ENCODE results near the gene CLSTN2. TPM values are rescaled to one million over a fixed set of nuclear protein-coding genes. Genes with fewer than 3 reads are reported as not detected.

Gene CLSTN2
- total RNA-seq, 1 experiment from 2014 or later: 0.68 TPM

DNA sequence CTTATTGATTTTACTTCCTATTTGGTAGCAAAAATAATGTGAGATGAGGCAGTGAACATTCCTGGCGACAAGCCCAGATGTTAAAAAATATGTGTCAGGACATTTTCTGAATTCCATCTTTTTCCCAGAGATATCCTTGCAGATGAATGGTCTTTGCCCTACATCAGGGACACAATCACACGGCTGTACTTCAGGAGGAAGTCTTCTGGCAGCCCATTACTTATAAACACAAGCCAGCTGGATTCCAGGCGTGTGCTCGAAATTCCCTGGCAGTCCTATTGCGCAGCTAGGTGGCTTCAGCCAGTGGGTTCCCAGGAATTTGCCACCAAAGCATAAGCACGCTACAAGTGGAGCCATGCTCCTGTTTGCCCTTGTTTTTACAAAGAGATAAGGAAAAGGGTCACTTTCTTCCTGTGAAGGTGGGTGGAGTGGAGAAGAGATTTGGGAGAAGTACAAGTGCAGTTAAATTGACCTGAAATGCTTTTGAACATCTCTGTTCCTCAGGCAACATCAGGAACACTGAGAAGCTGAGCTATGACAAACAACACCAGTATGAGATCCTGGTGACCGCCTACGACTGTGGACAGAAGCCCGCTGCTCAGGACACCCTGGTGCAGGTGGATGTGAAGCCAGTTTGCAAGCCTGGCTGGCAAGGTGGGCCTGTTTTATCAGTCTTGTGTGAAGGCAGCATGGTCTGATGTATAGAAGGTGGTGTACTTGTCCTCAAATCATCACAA is 485.8 kb downstream of the CLSTN2 start:
- H3K79me2 ChIP-seq (ENCODE audit: insufficient read depth, low read length): no peaks in the 10 kb centered on the region
- no peaks in the 10 kb centered on the region; the same call in 1 of the 2 replicates for H3K4me1 ChIP-seq (ENCODE audit: insufficient read depth, low read length)
- H3K4ac ChIP-seq (ENCODE audit: low read depth, low read length): no peak overlapping the region
- no peaks in the 10 kb centered on the region for H3K23me2 ChIP-seq (ENCODE audit: insufficient read length, low read depth, low read length, poor library complexity, severe bottlenecking)
- no peaks in the 10 kb centered on the region for H3K9me3 ChIP-seq (ENCODE audit: control insufficient read depth, low read depth, low read length)
- H2AFZ ChIP-seq (ENCODE audit: low read length): no peak overlapping the region
- no peak overlapping the region for H2BK120ac ChIP-seq (ENCODE audit: low read depth, low read length, poor library complexity, severe bottlenecking)
- H3K18ac ChIP-seq (ENCODE audit: insufficient read length, low read depth, low read length): no peak overlapping the region
- H4K20me1 ChIP-seq (ENCODE audit: control insufficient read depth, insufficient read depth, insufficient read length): no peaks in the 10 kb centered on the region
- Mint-ChIP-seq H3K27ac (no peak overlapping the region; a peak in 1 of 7 replicates), H3K9me3 (no peaks in the 10 kb centered on the region), H3K4me1 (peaks cover 22 to 29% of the 10 kb centered on the region in 2 experiments), H3K27me3 (ENCODE audit: low read depth) (peaks cover 6% of the 10 kb centered on the region; the same call in 1 of the 2 replicates), H3K36me3 (ENCODE audit: insufficient read depth in 1 of 3, low read depth in 3 of 3) (no peaks in the 10 kb centered on the region), H3K4me3 (no peak overlapping the region)
- H2BK15ac ChIP-seq (ENCODE audit: low read depth, low read length): no peak overlapping the region
- no peak overlapping the region for H2AK5ac ChIP-seq (ENCODE audit: insufficient read length, low read length)
- no peak for DNase-seq
- no peak overlapping the region for H3K56ac ChIP-seq (ENCODE audit: insufficient read length, low read depth, low read length)
- no peak overlapping the region for H2BK20ac ChIP-seq (ENCODE audit: low read depth, low read length, poor library complexity, severe bottlenecking)
- no peak overlapping the region for H3K9ac ChIP-seq (ENCODE audit: extremely low read depth, insufficient read length, low read length)
- TF ChIP-seq, protein P1, sequence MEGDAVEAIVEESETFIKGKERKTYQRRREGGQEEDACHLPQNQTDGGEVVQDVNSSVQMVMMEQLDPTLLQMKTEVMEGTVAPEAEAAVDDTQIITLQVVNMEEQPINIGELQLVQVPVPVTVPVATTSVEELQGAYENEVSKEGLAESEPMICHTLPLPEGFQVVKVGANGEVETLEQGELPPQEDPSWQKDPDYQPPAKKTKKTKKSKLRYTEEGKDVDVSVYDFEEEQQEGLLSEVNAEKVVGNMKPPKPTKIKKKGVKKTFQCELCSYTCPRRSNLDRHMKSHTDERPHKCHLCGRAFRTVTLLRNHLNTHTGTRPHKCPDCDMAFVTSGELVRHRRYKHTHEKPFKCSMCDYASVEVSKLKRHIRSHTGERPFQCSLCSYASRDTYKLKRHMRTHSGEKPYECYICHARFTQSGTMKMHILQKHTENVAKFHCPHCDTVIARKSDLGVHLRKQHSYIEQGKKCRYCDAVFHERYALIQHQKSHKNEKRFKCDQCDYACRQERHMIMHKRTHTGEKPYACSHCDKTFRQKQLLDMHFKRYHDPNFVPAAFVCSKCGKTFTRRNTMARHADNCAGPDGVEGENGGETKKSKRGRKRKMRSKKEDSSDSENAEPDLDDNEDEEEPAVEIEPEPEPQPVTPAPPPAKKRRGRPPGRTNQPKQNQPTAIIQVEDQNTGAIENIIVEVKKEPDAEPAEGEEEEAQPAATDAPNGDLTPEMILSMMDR (conservative IDR thresholded peaks at IDR 0.05): no peak
- H4K8ac ChIP-seq (replicated peaks; ENCODE audit: insufficient read length, low read depth, low read length): no peak overlapping the region
- no peaks in the 10 kb centered on the region for H3K27me3 ChIP-seq (ENCODE audit: insufficient read depth, low read length)
- no peak overlapping the region for H3K14ac ChIP-seq (ENCODE audit: insufficient read depth, low read length)
- WGBS (ENCODE audit: extremely low coverage, insufficient read length, low lambda C conversion rate): no CpG with 5 or more reads among the region's 9 CpGs
- no peak overlapping the region for H3K27ac ChIP-seq (ENCODE audit: insufficient read length, low read depth, low read length)
- H3T11ph ChIP-seq (ENCODE audit: low read length): no peak overlapping the region
- no peak overlapping the region for H3K4me2 ChIP-seq (ENCODE audit: insufficient read depth, insufficient read length, low read length)
- no peak overlapping the region for H4K5ac ChIP-seq (ENCODE audit: insufficient read length, low read depth, low read length)
- no peak overlapping the region for H2BK12ac ChIP-seq (ENCODE audit: insufficient read length, low read depth, low read length)
- no peak overlapping the region for H4K91ac ChIP-seq (ENCODE audit: insufficient read length, low read depth, low read length)
- H3K79me1 ChIP-seq (ENCODE audit: insufficient read depth, low read depth, low read length, poor library complexity, severe bottlenecking): no peaks in the 10 kb centered on the region
- H2BK5ac ChIP-seq (ENCODE audit: insufficient read length, low read length): no peak overlapping the region
- no peak overlapping the region for H3K23ac ChIP-seq (ENCODE audit: insufficient read length, low read depth, low read length)

Data from H9 (cell line).